Transverse colon (tissue), 4 donors: ENCODE data around the gene SYNE1. TPM values are rescaled to one million over a fixed set of nuclear protein-coding genes. Genes with fewer than 3 reads are reported as not detected.

ENCODE experiments used
- DNase-seq: peaks from one replicate; pipeline ENCODE4 v3.0.0-alpha.2; 2019
- H3K27ac ChIP-seq, 4 donors: fragments of 200-600 bp; sonication (generic); 2 replicates each; pipeline ENCODE4 v1.5.1; 2016 to 2018; ENCODE audit warnings: inconsistent platforms in 4 of 4
- H3K27me3 ChIP-seq: fragments of 200-600 bp; sonication (generic); 2 replicates; pipeline ENCODE4 v1.5.1; 2017; ENCODE audit warnings: inconsistent platforms
- H3K36me3 ChIP-seq, 4 donors: fragments of 200-600 bp; sonication (generic); 2 replicates each; pipeline ENCODE4 v1.5.1; 2017 to 2019; ENCODE audit warnings: inconsistent platforms in 4 of 4
- H3K4me1 ChIP-seq, 4 donors: fragments of 200-600 bp; sonication (generic); 2 replicates each; pipeline ENCODE4 v1.5.1; 2017 to 2020; ENCODE audit warnings: inconsistent platforms in 4 of 4
- H3K4me3 ChIP-seq, 4 donors: fragments of 200-600 bp; sonication (generic); 1 replicate in 1 of 4; 2 replicates in 3 of 4; pipeline versions ENCODE4 v1.5.1 to v1.6.1; 2017 to 2019; ENCODE audit warnings: inconsistent platforms in 4 of 4
- H3K9me3 ChIP-seq, 2 donors: fragments of 200-600 bp; sonication (generic); 2 replicates each; pipeline ENCODE4 v1.5.1; 2017 to 2019; ENCODE audit warnings: inconsistent platforms in 2 of 2
- EP300 ChIP-seq: sonication (generic); formaldehyde crosslinking; IDR thresholded peaks from one replicate; pipeline ENCODE4 v1.6.1; 2017; ENCODE audit warnings: antibody characterized with exemption, low read depth
- POLR2A ChIP-seq: fragments of 450-650 bp; IDR thresholded peaks from one replicate; pipeline ENCODE4 v1.6.1; 2016; ENCODE audit warnings: antibody characterized with exemption, mild to moderate bottlenecking, moderate library complexity
- POLR2AphosphoS5 ChIP-seq, 3 donors: sonication (generic); formaldehyde crosslinking; IDR thresholded peaks; one replicate each; pipeline ENCODE4 v1.6.1; 2016; ENCODE audit warnings: antibody characterized with exemption in 3 of 3
- WGBS, 2 donors: methylation state at CpG; one replicate each; pipeline ENCODE4 v1.1.5; 2018; ENCODE audit warnings: low coverage in 1 of 2; 5-methylcytosine and 5-hydroxymethylcytosine counted together
- in situ Hi-C, 4 donors: fragments of 200-750 bp; cut with MboI; loops; one replicate each; pipeline versions ENCODE4 v1.15.0 to v1.15.1; 2017; ENCODE audit warnings: low sequenced_read_pairs in 3 of 4, low pct_ligation_motif_present in 1 of 4, low pct_unique_long_range_greater_than_20kb in 1 of 4
- intact Hi-C: fragments of 100-400 bp; cut with DNase I; formaldehyde crosslinking; loops from one replicate; pipeline ENCODE4 v1.15.1; 2023; ENCODE audit warnings: low total_unique reads
- total RNA-seq, 4 donors: library from RNA; depleted of rRNA; stranded (reverse); fragments of >200 nt; gene quantifications; one replicate each; pipeline ENCODE4 v1.1.0, GENCODE V29; 2016
- TF ChIP-seq, protein P1 (sequence below), 5 experiments: fragments of 200-600 bp in 3 of 5; fragments of 450-650 bp in 2 of 5; sonication (generic) in 3 of 5; IDR thresholded peaks; 1 replicate in 2 of 5; 2 replicates in 3 of 5; pipeline ENCODE4 v1.5.1; 2016 to 2017; ENCODE audit warnings: antibody characterized with exemption in 5 of 5, inconsistent platforms in 3 of 5, mild to moderate bottlenecking in 2 of 5, moderate library complexity in 1 of 5

SYNE1 gene
- total RNA-seq, 4 donors from 2014 or later: 31.4 to 87.2 (median 59.7) TPM

DNA sequence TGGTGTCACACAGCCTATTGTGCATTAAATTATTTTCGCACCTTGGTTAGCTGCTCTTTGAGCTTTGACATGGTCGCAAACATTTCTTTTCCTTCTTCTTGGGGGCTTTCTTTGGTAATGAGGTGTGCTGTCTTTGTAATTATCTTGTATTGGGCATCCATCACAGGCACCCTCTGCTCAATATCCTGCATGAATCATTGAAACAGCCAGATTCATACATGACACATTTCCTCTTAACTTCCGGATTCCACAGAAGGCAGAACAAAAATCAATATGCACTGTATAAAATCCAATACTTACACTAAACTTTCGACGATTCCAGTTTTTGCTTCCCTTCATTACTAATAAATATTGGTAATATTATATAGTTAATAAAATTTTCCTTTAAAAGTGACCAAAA, 175.6 kb downstream of the SYNE1 start:
- no peaks in the 10 kb centered on the region for H3K9me3 ChIP-seq
- intact Hi-C loops: no loop called here
- no peak for DNase-seq
- H3K4me3 ChIP-seq: no peak overlapping the region
- TF ChIP-seq, protein P1, sequence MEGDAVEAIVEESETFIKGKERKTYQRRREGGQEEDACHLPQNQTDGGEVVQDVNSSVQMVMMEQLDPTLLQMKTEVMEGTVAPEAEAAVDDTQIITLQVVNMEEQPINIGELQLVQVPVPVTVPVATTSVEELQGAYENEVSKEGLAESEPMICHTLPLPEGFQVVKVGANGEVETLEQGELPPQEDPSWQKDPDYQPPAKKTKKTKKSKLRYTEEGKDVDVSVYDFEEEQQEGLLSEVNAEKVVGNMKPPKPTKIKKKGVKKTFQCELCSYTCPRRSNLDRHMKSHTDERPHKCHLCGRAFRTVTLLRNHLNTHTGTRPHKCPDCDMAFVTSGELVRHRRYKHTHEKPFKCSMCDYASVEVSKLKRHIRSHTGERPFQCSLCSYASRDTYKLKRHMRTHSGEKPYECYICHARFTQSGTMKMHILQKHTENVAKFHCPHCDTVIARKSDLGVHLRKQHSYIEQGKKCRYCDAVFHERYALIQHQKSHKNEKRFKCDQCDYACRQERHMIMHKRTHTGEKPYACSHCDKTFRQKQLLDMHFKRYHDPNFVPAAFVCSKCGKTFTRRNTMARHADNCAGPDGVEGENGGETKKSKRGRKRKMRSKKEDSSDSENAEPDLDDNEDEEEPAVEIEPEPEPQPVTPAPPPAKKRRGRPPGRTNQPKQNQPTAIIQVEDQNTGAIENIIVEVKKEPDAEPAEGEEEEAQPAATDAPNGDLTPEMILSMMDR (IDR thresholded peaks at IDR 0.05): no peak
- TF ChIP-seq POLR2A (no peak), EP300 (no peak), POLR2AphosphoS5 (IDR thresholded peaks at IDR 0.05) (no peak)
- H3K27me3 ChIP-seq: no peaks in the 10 kb centered on the region
- no peaks in the 10 kb centered on the region for H3K36me3 ChIP-seq
- in situ Hi-C loops: no loop called here
- 76 to 79% methylated on average over 5 of the region's 5 CpGs for WGBS, 2 donors
- no peaks in the 10 kb centered on the region for H3K4me1 ChIP-seq
- H3K27ac ChIP-seq: no peak overlapping the region

DNA sequence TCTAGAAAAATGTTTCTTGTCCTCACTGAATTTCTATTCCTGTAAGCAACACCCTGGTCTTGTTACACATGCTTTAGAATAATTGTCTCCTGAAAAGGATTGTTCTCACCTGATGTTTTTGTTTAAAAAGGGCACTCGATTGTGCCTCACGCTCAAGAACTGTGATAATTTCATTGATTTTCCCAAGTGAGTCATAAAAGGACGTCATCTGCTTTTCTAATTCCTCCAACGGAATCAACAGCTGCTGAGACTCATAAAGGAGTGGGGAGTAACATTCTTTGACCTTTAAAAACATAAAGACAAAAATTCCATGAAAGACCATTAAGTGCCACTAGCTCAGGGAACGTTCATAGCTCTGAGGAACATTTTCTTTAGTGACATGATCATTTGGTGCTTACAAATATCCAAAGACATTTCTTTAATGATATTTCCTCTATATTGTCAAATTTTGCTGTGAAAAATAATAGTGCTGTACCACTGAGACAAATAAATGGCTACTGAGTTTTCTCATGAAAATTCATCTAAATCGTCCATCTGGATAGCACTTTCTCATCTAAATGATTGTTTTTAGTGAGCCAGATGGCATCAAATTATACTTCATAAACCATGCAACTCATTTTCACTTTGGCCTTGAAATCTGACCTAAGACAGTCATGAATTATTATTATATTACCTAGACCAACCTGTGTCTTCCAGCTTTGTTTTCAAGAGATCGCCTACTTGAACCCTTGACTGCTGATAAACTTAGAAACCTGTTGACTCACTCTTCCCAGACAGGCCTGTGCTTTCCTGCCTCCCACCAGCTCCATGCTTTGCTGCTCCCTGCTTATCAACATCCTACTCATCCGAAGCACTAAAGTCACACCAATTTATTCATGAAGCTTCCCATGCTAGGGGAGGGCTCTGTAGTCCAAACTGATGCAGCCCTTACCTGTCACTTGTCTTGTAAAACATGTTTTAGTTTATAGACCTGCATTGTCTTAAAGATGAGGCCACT, 178.2 kb downstream of the SYNE1 start:
- WGBS, 2 donors: 37 to 44% methylated on average over 7 to 8 of the region's 8 CpGs
- Histone ChIP-seq H3K9me3 (no peaks in the 10 kb centered on the region), H3K4me3 (no peak overlapping the region), H3K27me3 (no peaks in the 10 kb centered on the region), H3K27ac (no peak overlapping the region), H3K4me1 (no peaks in the 10 kb centered on the region), H3K36me3 (no peaks in the 10 kb centered on the region)
- TF ChIP-seq, protein P1 (IDR thresholded peaks at IDR 0.05): no peak
- TF ChIP-seq EP300 (no peak), POLR2AphosphoS5 (IDR thresholded peaks at IDR 0.05) (no peak), POLR2A (no peak)
- in situ Hi-C loops: no loop called here
- DNase-seq: no peak
- intact Hi-C loops: no loop called here

DNA sequence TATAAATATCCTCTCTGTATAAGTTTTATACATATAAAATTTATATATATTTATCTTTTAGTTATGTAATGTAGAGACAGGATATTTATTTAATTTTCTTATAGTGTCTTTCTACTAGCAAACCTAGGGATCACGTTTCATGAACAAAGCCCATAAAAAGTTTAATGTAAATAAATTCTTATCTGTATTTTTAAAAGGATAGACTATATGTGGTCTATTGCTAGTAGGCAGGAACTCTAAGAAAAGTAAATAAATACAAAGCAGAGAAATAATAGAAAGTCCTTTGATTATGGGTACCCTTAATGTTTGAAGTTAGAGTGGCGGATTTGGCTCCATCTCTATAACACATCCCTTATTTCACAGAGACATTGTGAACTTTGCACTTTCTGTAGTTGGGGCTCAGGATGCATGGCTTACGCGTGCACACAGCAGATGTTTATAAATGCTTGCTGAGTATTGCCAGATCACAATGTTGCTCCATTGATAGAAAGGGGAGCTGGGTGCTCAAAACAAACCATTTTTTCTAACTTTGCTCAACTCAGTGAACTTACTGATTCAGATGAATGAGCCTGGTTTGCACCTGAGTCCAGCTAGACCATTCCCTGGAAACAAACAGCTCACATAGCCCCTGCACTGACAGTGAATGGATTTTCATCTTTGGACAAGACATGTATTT, 179.1 kb downstream of the SYNE1 start:
- in situ Hi-C loops: no loop called here
- Histone ChIP-seq H3K36me3 (no peaks in the 10 kb centered on the region), H3K4me1 (no peaks in the 10 kb centered on the region), H3K27me3 (no peaks in the 10 kb centered on the region), H3K4me3 (no peak overlapping the region), H3K27ac (no peak overlapping the region), H3K9me3 (no peaks in the 10 kb centered on the region)
- TF ChIP-seq EP300: no peak
- TF ChIP-seq POLR2A: no peak
- no peak for TF ChIP-seq POLR2AphosphoS5 (IDR thresholded peaks at IDR 0.05)
- TF ChIP-seq, protein P1 (IDR thresholded peaks at IDR 0.05): no peak
- 53 to 60% methylated on average over 4 of the region's 4 CpGs for WGBS, 2 donors
- no peak for DNase-seq
- intact Hi-C loops: no loop called here

DNA sequence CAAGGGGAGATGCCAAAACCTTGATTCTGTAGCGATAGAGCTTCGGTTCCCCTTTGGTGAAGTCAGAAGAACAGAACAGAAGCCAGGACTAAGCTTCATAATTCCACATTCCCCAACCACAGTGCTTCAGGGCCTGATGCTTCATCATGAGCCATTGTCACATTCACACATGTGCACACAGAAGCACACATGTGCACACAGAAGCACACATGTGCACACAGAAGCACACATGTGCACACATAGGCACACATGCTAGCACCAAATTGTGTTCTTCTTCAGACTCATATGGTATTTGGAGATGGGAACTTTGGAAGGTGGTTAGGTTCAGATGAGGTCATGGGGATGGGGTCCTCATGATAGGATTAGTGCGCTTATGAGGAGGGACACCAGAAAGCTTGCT, 183.2 kb downstream of the SYNE1 start:
- no peaks in the 10 kb centered on the region for H3K4me1 ChIP-seq

More for the DNA sequence above, 183.2 kb downstream of the SYNE1 start:
- Histone ChIP-seq H3K27me3 (no peaks in the 10 kb centered on the region), H3K27ac (no peak overlapping the region), H3K9me3 (no peaks in the 10 kb centered on the region), H3K36me3 (no peaks in the 10 kb centered on the region), H3K4me3 (no peak overlapping the region)
- TF ChIP-seq POLR2AphosphoS5 (IDR thresholded peaks at IDR 0.05): no peak
- TF ChIP-seq, protein P1 (IDR thresholded peaks at IDR 0.05): no peak
- no peak for TF ChIP-seq POLR2A
- no peak for TF ChIP-seq EP300
- 92 to 95% methylated on average over 3 of the region's 3 CpGs for WGBS, 2 donors
- in situ Hi-C loops (no loop called here), intact Hi-C loops (no loop called here)
- DNase-seq: no peak
